Stimulated activated CD8-positive, alpha-beta memory T cell treated with anti-CD3 and anti-CD28 coated beads, Interleukin-12 subunit alpha, Interleukin-12 subunit beta, amount 100 ng/mL, for 4 hours (primary cell): ENCODE data around the gene NEFH.
"Not testable (repeated sequence)": the region's sequence is repeated elsewhere in the genome, so short reads cannot be mapped to it uniquely, and the experiment has no call there.

ENCODE experiments used
- DNase-seq: peaks from one replicate; pipeline ENCODE4 v3.0.0-alpha.2; 2020; ENCODE audit warnings: low read depth

The NEFH gene

GRCh38 chr22:29479417-29480261 is at the start of gene NEFH:
NEFH (plus strand) TSS chr22:29480218; CDS start chr22:29480263, 45 bp downstream.
- DNase-seq: no peak

- DNase-seq: no peak
Measured at GRCh38 chr22:29431986-29432385, 48.0 kb upstream of the NEFH start.

DNA sequence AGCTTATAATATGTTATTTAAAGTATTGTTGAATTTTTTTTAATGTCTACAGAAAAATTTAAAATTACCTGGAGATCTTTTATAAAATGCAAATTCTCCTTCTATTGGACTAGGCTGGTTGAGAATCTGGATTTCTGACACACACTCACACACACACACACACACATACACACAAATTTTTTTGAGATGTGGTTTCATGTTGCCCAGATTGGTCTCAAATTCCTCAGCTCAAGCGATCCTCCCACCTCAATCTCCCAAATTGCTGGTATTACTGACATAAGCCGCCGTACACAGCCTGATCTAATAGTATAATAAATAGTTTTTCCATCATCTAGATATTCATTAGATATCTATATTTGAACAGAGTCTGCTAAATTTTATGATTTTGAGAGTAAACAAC is 46.2 kb upstream of the NEFH start:
- DNase-seq: no peak

- DNase-seq: no peak
Measured at GRCh38 chr22:29434288-29434687, 45.7 kb upstream of the NEFH start.

- no peak for DNase-seq
Measured at GRCh38 chr22:29435236-29436136, 44.5 kb upstream of the NEFH start.

- not testable (repeated sequence) for DNase-seq
Measured at GRCh38 chr22:29438283-29438682, 41.7 kb upstream of the NEFH start, which contains the start of gene RFPL1. RFPL1 (plus strand) TSS chr22:29438583.

GRCh38 chr22:29442976-29443375 is 37.0 kb upstream of the NEFH start:
- DNase-seq: no peak

- no peak for DNase-seq
Measured at GRCh38 chr22:29443452-29443851, 36.6 kb upstream of the NEFH start.

- no peak for DNase-seq
Measured at GRCh38 chr22:29443861-29444792, 35.9 kb upstream of the NEFH start.

DNA sequence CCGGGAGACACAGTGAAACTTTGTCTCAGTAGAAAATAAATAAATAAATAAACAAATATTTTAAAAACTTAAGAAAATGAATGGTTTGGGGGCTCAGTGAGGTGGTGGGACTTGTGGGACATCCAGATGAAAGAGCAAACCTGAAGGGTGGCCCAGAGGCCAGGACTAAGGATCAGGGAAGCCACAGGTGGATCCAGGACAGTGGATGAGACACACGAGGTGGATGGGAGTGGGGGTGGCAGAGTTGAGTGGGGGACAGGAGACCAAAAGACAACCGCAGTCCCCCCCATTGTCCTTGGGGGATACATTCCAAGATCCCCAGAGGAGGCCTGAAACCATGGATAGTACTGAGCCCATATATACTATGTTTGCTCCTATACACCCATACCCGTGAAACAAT is 34.5 kb upstream of the NEFH start:
- DNase-seq: no peak

DNA sequence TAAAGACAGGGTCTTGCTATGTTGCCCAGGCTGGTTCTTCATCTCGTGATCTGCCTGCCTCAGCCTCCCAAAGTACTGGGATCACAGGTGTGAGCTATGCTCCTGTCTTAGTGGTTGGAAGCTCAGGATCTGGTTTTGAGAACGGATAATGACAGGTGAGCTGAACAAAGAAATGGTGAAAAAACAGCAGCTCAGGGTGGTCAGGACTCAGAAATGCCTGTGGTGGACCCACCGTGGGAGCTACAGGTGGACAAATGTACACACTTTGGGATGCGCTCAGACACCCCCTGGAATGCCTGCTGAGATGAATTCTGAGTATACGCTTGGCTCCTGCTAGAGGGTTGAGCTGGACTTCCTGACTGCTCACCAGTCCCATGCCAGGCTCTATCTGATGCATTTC is 32.1 kb upstream of the NEFH start:
- DNase-seq: no peak

- no peak for DNase-seq
Measured at GRCh38 chr22:29449296-29449875, 30.6 kb upstream of the NEFH start.

DNA sequence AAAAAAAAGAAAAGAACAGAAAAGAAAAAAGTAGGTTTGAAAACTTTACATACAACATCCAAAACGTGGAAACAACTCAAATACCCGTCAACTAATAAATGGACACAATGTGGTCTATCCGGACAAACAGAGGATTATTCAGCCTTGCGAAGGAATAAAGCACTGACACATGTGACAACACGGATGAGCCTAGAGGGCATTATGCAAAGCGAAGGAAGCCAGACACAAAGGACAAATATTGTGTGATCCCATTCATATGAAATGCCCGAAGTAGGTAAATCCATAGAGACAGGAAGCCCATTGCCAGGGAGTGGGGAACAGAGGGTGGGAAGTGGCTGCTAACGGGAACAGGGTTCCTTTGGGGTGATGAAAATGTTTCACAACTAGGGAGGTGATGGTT is 29.8 kb upstream of the NEFH start:
- DNase-seq: no peak

GRCh38 chr22:29451863-29452262 is 28.2 kb upstream of the NEFH start:
- DNase-seq: no peak

DNA sequence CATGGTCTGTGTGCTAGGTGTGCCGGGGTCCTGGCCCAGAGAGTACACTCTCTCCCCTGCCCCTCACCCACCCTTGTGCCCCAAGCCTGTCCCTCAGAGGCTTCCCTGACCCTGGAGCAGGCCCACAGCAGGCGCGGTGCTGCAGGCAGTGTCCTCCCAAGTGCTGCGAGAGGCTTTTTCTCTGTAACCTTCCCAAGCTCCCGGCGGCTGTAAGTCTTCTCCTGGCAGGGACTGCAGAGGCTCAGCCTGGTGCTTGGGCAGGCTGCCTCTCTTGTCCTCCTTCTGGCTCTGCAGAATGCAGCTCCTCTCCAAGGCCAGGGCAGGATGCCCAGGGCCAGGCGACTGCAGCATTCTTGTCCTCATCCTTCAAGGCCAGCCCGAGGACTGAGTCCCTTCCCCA is 25.7 kb upstream of the NEFH start:
- no peak for DNase-seq

DNA sequence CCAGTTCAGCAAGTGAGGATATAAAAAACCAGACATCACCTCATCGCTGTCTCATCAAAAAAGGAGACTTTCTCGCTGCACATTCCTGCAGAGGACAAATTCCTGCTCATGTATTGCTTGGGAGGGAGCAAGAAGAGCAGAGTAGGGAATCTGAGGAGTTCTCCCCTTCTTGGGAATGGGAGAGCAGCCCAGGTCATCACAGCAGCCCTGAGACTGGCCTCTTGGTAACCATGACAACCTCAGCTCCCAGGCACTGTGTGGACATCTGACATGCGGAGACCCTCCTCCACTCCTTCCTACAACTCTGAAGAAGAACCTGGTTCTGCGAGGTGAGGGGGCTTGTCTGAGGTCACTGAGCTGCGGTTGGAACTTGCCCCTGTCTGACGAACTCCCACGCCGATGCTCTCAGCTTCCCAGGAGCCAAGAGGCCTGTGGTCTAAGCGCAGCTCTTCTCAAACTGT is 23.8 kb upstream of the NEFH start:
- DNase-seq: no peak

DNA sequence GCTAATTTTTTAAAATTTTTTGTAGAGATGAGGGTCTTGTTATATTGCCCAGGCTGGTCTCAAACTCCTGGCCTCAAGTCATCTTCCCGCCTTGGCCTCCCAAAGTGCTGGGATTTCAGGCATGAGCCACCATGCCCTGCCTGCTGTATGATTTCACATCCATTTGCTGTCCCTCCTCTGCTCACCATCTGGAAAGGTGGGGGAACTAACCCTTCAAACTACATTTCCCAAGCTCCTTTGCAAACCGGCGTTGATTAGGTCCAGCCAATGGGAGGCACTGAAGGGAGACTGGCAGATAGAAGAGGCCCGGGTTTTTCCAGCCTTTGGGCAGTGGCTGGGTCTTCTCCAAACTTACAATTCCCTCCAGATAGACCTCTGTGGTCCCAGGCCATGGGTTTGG is 22.3 kb upstream of the NEFH start:
- no peak for DNase-seq

GRCh38 chr22:29458551-29458950 is 21.5 kb upstream of the NEFH start:
- DNase-seq: no peak

GRCh38 chr22:29459773-29460172 is 20.2 kb upstream of the NEFH start:
- no peak for DNase-seq

GRCh38 chr22:29461263-29461662 is 18.8 kb upstream of the NEFH start:
- no peak for DNase-seq

DNA sequence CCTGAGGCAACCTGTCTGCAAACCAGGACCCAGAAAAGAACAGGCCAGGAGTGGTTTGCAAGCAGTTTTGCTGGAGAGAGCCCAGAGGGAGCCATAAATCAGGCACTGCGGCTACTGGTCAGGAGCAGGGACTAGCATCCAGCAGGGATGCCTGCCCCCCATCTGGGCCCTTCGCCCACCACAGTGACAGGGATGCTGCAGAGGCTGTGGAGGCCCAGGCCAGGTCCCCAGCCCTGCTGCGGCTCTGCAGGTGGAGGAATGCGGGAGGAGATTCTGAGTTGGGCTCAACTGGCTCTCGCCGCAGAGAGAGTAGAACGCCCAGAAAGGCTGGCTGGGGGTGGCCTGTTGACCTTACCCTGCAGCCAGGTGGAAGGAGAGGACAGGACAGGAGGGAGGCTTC is 16.4 kb upstream of the NEFH start:
- DNase-seq: no peak
